Chondrocyte (in vitro differentiated cells): ENCODE measurements around the gene SIRT5. TPM values are rescaled to one million over a fixed set of nuclear protein-coding genes. Genes with fewer than 3 reads are reported as not detected.

Experiments used
- DNase-seq: peaks from one replicate; pipeline ENCODE4 v3.0.0; 2021; ENCODE audit warnings: mixed read lengths, low spot score
- H3K27ac Mint-ChIP-seq: one replicate; pipeline ENCODE4 v1.8.0; 2021; ENCODE audit warnings: mild to moderate bottlenecking, moderate library complexity, mixed read lengths; ENCODE audit not compliant: unreplicated experiment
- H3K27me3 Mint-ChIP-seq: 2 replicates; pipeline ENCODE4 v1.8.0; 2021; ENCODE audit warnings: low read depth, mixed read lengths
- H3K36me3 Mint-ChIP-seq: 2 replicates; pipeline ENCODE4 v1.8.0; 2021; ENCODE audit warnings: low read depth, mixed read lengths
- H3K4me1 Mint-ChIP-seq: 2 replicates; pipeline ENCODE4 v1.8.0; 2021; ENCODE audit warnings: low read depth, mild to moderate bottlenecking, mixed read lengths
- H3K4me3 Mint-ChIP-seq: one replicate; pipeline ENCODE4 v1.8.0; 2021; ENCODE audit warnings: mild to moderate bottlenecking, moderate library complexity, mixed read lengths; ENCODE audit not compliant: unreplicated experiment
- H3K9me3 Mint-ChIP-seq: 2 replicates; pipeline ENCODE4 v1.8.0; 2021; ENCODE audit warnings: low read depth, mixed read lengths
- total RNA-seq: library from RNA; stranded (reverse); gene quantifications from 3 replicates; pipeline ENCODE4 v1.2.1, GENCODE V29; 2021
- TF ChIP-seq, protein P1 (sequence below): fragments of 200-600 bp; sonication (generic); IDR thresholded peaks from 2 replicates; pipeline ENCODE4 v1.5.0; 2021; ENCODE audit warnings: antibody characterized with exemption, mild to moderate bottlenecking, moderate library complexity

SIRT5 gene
- total RNA-seq, 1 donor from 2014 or later, result 8.0 TPM

DNA sequence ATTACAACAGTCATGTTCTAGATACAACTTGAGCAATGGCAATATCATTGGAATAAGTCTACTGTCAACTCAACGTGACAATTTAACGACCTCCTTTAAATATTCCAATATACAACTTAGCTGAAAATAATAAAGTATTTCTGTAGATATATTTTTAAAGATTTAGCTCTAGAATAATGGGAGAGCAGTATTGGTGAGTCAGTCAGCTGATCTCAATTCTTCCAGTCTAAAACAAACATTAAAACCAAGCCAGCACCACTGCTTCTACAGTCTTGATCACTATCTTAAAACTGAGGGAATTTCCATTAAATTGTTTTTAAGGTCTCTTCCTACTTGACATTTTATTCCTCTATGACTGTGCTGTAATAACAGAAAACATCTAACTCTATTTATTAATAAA, 78.9 kb downstream of the SIRT5 start:
- TF ChIP-seq, protein P1, sequence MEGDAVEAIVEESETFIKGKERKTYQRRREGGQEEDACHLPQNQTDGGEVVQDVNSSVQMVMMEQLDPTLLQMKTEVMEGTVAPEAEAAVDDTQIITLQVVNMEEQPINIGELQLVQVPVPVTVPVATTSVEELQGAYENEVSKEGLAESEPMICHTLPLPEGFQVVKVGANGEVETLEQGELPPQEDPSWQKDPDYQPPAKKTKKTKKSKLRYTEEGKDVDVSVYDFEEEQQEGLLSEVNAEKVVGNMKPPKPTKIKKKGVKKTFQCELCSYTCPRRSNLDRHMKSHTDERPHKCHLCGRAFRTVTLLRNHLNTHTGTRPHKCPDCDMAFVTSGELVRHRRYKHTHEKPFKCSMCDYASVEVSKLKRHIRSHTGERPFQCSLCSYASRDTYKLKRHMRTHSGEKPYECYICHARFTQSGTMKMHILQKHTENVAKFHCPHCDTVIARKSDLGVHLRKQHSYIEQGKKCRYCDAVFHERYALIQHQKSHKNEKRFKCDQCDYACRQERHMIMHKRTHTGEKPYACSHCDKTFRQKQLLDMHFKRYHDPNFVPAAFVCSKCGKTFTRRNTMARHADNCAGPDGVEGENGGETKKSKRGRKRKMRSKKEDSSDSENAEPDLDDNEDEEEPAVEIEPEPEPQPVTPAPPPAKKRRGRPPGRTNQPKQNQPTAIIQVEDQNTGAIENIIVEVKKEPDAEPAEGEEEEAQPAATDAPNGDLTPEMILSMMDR, result no peak
- DNase-seq, result no peak
- H3K27me3 Mint-ChIP-seq, result no peaks in the 10 kb centered on the region
- H3K4me3 Mint-ChIP-seq, result no peak overlapping the region
- peaks cover 17% of the 10 kb centered on the region for H3K36me3 Mint-ChIP-seq
- H3K4me1 Mint-ChIP-seq, result peaks cover 16% of the 10 kb centered on the region
- H3K27ac Mint-ChIP-seq, result no peak overlapping the region
- no peaks in the 10 kb centered on the region for H3K9me3 Mint-ChIP-seq

DNA sequence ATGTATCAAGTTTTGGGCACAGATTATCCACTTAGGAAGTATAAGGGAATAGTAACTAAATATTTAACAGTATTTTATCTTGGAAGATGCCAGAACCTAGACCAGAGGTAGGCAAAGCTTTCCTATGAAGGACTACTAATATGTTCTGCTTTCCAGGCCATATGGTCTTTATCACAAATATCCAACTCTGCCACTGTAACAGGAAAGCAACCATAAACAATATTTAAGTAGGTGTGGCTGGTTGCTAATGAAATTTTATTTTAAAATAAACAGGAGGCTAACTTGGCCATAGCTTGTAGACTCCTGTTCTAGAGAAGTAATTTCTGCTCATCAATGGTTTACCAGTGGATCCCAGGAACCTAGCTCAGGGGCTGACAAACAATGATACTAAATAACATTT, 80.1 kb downstream of the SIRT5 start:
- no peak overlapping the region for H3K27ac Mint-ChIP-seq
- no peak overlapping the region for H3K4me3 Mint-ChIP-seq
- DNase-seq, result no peak
- TF ChIP-seq, protein P1, result no peak
- peaks cover 14% of the 10 kb centered on the region for H3K36me3 Mint-ChIP-seq
- peaks cover 27% of the 10 kb centered on the region for H3K4me1 Mint-ChIP-seq
- no peaks in the 10 kb centered on the region for H3K27me3 Mint-ChIP-seq
- no peaks in the 10 kb centered on the region for H3K9me3 Mint-ChIP-seq

- Mint-ChIP-seq H3K4me1 (peaks cover 37% of the 10 kb centered on the region), H3K36me3 (peaks cover 8% of the 10 kb centered on the region), H3K4me3 (no peak overlapping the region), H3K27ac (no peak overlapping the region), H3K27me3 (no peaks in the 10 kb centered on the region), H3K9me3 (no peaks in the 10 kb centered on the region)
- TF ChIP-seq, protein P1, result no peak
- DNase-seq, result no peak
Observed at GRCh38 chr6:13655700-13656099, 81.3 kb downstream of the SIRT5 start.

DNA sequence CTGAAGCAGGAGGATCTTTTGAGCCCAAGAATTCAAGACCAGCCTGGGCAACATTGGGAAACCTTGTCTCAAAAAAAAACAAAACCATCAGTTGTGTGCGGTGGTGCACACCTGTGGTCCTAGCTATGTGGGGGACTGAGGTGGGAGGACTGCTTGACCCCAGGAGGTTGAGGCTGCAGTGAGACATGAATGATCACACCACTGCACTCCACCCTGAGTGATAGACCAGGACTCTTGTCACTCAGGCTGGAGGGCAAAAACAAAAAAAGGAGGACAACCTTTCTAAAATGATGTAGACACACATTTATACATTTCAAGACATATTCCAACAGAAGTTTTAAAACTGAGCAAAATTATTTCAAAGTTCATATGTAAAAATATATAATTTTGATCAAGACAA, 85.9 kb downstream of the SIRT5 start:
- H3K9me3 Mint-ChIP-seq, result no peaks in the 10 kb centered on the region
- H3K36me3 Mint-ChIP-seq, result peaks cover 3% of the 10 kb centered on the region
- H3K4me3 Mint-ChIP-seq, result no peak overlapping the region
- H3K27ac Mint-ChIP-seq, result peak overlapping the region; percentile 18
- no peaks in the 10 kb centered on the region for H3K27me3 Mint-ChIP-seq
- TF ChIP-seq, protein P1, result no peak
- peaks cover 65% of the 10 kb centered on the region for H3K4me1 Mint-ChIP-seq
- DNase-seq, result no peak

- TF ChIP-seq, protein P1, result no peak
- DNase-seq, result no peak
- H3K27me3 Mint-ChIP-seq, result no peaks in the 10 kb centered on the region
- H3K4me3 Mint-ChIP-seq, result no peak overlapping the region
- no peaks in the 10 kb centered on the region for H3K36me3 Mint-ChIP-seq
- no peaks in the 10 kb centered on the region for H3K9me3 Mint-ChIP-seq
- peak overlapping the region; percentile 45 for H3K27ac Mint-ChIP-seq
- H3K4me1 Mint-ChIP-seq, result peaks cover 69% of the 10 kb centered on the region
Observed at GRCh38 chr6:13660893-13661292, 86.5 kb downstream of the SIRT5 start.
